NCI-H2107 (cell line): Measurements from ENCODE around the gene TYW1.
"Not testable (repeated sequence)": the region's sequence is repeated elsewhere in the genome, so short reads cannot be mapped to it uniquely, and the experiment has no call there.

Source experiments
- DNase-seq: peaks from one replicate; lab custom pipeline; 2025; lab: John Stamatoyannopoulos, UW

Gene TYW1

DNA sequence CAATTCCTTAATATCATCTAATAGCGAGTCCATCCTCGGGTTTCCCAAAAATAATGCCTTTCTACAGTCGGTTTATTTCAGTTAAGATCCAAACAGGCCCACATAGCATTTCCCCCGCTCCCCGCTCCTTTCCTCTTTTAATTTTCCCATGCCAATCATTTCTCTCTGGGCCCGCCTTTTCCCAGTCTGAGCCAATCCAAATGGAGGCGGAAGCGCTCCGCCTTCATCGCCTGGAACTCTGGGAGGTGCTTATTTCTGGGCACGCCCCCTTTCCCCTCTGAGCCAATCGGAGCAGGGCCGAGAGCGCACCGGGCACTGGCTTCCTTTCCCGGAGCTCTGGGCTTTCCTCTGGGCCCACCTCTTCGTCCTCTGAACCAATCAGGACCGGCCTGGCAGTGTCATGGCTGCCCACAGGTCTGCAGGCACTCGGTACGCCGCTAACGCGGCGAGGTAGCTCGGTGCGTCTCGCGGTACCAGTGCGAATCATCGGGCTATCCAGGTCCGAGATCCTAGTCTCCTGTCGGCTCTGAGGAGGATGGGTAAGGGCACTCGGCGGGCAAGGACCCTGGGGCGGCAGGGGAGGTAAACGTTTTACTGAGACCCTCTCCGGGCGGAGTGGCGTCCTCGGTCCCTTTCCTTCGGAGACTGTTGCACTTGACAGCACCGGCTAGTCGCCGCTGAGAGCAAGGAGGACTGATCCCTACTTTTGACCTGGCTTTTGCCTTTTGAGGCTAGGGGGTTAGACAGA, at the start of gene TYW1:
TYW1 (plus strand) TSS at position 390 of the 748 bp plus-strand sequence; CDS start at position 536, 146 bp downstream.
- peak; percentile 99 for DNase-seq

GRCh38 chr7:66948480-66949109, 48.0 kb upstream of the TYW1 start:
- no peak for DNase-seq

DNA sequence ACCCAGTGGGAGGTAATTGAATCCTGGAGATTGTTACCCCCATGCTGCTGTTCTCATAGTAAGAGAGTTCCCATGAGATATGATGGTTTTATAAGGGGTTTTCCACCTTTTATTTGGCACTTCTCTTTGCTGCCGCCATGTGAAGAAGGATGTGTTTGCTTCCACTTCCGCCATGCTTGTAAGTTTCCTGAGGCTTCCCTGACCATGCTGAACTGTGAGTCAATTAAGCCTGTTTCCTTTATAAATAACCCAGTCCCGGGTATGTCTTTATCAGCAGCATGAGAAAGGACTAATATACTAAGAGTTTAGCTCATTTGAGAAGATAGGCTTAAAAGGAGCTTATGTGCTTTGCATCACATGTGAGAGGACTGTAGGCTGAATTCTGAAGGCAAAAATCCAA, 46.3 kb upstream of the TYW1 start:
- DNase-seq: no peak

DNA sequence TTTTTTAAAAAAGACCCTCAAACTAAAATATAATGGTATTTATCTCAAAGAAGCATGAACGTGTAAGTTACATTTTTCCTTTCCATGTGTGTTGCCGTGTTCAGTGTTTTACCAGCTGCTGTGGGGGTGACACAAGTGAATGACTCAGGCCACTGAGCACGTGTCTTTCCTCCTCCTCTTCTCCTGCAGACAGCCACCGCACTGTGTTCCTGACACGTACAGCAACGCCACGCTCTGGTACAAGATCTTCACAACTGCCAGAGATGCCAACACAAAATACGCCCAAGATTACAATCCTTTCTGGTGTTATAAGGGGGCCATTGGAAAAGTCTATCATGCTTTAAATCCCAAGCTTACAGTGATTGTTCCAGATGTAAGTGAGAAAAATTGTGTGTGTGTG, 45.9 kb upstream of the TYW1 start:
- DNase-seq: no peak

DNA sequence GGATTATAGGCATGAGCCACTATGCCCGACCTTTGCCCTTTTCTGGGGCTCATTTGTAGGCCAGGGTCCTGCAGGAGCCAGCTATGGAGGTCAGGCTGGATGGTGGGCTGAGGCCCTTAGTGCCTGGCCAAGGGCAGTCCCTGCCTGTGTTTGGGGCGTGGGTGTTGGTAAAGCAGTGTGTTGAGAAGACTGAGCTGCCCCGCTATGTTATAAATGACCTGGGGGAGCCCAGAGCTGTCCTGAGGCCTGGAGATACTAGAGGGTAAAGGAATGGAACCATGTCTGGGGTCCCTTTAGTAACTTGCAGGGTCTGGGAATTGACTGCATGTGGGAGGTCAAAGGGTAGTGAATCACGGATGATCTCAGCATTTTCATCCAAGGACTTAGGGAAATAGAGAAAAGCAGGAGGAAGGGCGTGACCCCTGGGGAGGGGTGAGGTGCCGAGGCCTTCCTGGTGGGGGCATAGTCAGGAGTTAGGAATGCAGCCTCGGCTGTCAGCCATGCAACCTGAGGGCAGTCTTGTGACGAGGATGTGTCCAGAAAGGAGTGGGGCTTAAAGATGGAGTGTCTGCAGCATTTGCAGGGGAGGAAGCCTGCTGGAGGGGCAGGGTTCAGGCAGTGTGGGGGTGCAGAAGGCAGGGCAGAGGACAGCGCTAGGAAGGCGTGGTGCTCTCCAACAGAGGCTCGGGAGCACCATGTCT, 44.1 kb upstream of the TYW1 start:
- DNase-seq: no peak

DNA sequence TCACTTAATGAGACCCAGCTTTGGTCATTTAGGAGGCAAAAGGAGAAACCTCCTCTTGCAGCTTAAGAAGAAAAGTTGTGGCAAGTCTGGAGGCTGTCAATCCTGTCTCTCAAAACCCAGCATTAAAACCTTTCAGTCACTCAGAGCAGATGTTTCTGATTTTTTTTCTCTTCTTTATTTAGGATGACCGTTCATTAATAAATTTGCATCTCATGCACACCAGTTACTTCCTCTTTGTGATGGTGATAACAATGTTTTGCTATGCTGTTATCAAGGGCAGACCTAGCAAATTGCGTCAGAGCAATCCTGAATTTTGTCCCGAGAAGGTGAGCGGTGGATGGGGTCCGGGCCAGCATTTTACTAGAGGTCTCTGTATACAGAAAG, 43.6 kb upstream of the TYW1 start:
- DNase-seq: no peak

DNA sequence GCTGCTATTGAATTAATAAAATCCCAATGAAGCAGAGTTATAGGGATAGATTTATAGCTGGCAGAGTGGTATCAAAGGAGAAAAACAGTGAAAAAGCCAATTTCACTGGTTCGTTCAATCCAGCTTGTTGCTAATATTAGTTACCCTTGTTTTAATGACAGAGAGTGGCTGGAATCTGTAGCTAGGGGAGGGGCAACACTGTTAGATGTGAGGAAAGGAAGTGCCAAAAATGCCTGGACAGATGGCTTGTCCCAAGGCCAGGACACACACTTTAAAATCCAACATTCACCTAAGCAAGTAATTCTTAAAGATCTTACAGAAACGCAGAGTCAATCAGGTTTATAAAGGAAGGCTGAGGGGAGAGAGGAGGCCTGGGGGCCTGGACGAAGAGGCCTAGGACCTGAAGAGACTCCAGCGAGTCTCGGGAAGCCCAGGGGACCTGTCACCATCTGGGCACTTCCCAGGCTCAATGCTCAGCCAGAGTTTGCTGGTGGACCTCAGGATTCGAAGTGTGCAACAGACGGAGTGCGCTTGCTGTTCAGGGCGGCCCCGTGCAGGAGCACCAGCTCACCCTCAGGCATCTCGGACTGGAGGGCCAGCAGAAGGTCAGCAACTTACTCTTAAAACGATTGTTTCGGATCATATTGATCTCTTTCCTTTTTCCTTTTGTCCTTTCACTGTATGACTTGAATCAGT, 38.9 kb upstream of the TYW1 start:
- DNase-seq: no peak

DNA sequence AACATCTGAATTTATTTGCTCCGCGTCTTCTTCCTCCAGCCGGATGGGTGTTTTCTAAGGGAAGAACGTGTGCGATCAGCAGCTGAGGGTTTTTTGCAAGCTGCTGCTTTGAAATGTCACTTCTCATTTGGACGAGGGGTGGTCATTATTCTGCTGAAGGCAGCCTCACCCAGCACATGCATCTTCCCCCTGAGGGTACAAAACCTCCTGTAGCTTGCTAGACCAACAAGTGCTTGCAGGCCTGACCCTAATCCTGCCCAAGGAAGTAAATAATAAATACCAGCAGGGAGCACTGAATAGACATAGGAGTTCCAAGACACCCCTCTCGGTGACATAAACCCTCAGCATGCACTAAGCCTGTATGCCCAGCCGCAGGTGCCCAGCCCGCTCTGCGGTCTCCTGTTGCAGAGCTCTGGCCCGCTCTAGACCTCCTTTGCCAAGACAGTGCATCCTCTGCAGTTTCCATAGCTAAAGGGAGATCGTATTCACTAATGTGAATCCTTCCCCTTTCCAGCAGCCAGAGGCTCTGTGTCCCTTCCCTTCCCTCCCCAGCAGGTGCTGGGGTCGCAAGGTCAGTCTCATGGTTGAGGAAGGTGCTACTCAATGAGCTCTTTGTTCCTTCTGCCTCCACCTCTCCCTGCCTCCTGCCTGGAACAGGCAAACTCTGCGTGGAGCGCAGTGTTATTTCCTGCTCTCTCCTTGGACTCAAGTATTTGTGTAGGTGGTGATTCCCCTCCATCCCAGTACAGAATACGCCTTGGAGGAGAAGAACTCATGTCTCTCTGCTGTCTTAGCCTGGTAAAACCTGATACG, 37.9 kb upstream of the TYW1 start:
- no peak for DNase-seq

GRCh38 chr7:66960192-66960591, 36.4 kb upstream of the TYW1 start:
- DNase-seq: no peak

- DNase-seq: no peak
Measured at GRCh38 chr7:66961096-66961495, 35.5 kb upstream of the TYW1 start.

DNA sequence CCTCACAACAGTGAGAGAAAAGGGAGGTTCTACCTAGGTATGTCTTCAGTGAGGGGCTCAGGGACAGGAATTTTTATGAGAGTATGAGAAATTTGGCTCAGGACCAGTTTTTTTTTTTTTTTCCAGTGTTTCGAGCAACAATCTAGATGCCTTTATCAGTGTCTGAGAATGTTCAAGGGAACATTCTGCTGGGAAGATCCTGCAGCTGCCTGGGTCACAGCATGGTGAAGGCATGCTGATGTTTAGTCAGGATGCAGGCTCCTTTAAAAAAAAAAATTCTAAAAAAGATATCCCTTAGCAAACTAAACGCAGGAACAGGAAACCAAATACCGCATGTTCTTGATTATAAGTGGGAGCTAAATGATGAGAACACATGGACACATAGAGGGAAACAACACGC, 32.2 kb upstream of the TYW1 start:
- no peak for DNase-seq

- no peak for DNase-seq
Measured at GRCh38 chr7:66967029-66967428, 29.6 kb upstream of the TYW1 start.

- not testable (repeated sequence) for DNase-seq
Measured at GRCh38 chr7:66969001-66969400, 27.6 kb upstream of the TYW1 start.

- DNase-seq: no peak
Measured at GRCh38 chr7:66970310-66970709, 26.3 kb upstream of the TYW1 start.

DNA sequence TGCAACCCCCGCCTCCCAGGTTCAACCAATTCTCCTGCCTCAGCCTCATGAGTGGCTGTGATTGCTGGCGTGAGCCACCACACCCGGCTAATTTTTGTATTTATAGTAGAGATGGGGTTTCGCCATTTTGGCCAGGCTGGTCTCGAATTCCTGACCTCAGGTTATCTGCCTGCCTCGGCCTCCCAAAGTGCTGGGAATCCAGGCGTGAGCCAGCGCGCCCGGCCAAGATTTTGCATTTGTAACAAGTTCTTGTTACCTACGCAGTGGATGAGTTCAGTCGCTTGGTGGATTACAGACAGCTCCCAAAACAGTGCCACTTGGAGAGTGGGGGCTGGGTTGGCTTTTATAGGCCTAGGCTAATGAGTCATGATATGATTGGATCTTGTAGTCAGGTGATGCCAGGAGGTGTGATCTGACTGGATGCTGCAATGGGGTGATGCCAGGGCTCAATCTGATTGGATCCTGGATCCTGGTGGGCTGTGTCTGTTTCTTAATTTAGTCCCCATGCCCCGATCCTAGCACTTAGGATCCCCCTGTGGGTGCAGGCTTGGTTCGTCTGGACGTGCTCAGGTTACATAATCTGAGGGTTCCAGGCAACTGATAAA, 21.5 kb upstream of the TYW1 start:
- DNase-seq: no peak

- DNase-seq: not testable (repeated sequence)
Measured at GRCh38 chr7:66978312-66978711, 18.3 kb upstream of the TYW1 start.

DNA sequence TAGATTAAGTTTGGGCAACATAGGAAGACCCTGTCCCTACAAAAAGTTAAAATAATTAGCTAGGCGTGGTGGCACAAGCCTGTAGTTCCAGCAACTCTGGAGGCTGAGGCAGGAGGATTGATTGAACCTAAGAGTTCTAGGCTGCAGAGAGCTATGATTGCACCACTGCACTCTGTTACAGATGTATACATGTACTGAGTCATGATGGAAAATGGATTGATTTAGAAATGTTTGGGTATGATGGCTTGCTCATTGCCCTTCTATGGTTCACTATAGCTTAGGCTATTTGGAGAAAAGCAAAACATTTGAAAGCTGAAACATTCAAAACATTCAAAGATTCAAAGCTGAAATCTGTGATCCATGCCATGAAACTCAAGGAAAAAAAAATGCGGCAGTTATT, 17.6 kb upstream of the TYW1 start:
- not testable (repeated sequence) for DNase-seq

- DNase-seq: not testable (repeated sequence)
Measured at GRCh38 chr7:66980336-66980735, 16.3 kb upstream of the TYW1 start.

GRCh38 chr7:66989552-66989951, 7.1 kb upstream of the TYW1 start:
- not testable (repeated sequence) for DNase-seq

DNA sequence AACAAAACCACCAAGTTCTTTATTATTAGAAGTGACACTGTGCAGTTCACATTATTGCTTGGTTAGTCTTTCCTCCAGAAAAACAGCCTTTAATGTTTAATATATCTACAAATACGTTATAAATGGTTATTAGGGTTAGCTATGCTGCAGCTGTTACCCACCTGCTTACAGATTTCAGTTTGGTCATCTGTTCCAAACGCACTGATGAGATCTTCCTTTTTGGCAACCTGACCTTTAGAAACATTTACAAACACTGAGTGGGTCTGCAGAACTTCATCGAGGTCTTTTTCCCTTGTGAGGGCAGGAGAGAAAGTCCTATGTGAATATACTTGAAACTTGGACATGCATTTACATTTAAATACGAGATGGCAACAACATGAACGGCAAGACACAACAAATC, 2.6 kb upstream of the TYW1 start:
- not testable (repeated sequence) for DNase-seq

DNA sequence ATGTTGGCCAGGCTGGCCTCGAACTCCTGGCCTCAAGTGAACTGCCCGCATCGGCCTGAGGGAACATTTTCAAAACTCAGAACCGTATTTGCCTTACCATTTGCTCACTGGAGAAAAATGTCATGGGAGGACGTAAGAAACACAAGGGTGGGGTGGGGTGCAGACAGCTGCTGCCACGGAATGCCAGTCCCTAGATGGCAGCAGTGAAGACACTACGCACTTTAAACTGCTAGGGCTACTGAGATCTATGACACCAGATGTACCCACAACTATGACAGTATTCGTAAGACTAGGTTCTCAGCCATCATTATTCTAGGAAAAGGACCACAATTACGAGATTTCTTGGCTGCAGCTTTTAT, 2.0 kb upstream of the TYW1 start:
- not testable (repeated sequence) for DNase-seq
